Muscle layer of colon (tissue), 2 donors: ENCODE measurements around the gene EFNA2.
A peak's percentile ranks its signal among the peaks of the same experiment; 100 is the strongest.
"Not testable (repeated sequence)": the region's sequence is repeated elsewhere in the genome, so short reads cannot be mapped to it uniquely, and the experiment has no call there.

Source experiments
- H3K27ac ChIP-seq: one replicate; pipeline ENCODE4 v1.7.0; 2013; ENCODE audit warnings: low read depth, mild to moderate bottlenecking, low read length, moderate library complexity
- H3K27me3 ChIP-seq, 2 donors: one replicate each; pipeline ENCODE4 v1.7.0; 2013; ENCODE audit warnings: low read length in 2 of 2, mild to moderate bottlenecking in 2 of 2; ENCODE audit not compliant: insufficient read depth in 2 of 2, control insufficient read depth in 1 of 2
- H3K36me3 ChIP-seq: one replicate; pipeline ENCODE4 v1.7.0; 2013; ENCODE audit warnings: mild to moderate bottlenecking, low read length; ENCODE audit not compliant: insufficient read depth
- H3K4me1 ChIP-seq: one replicate; pipeline ENCODE4 v1.7.0; 2013; ENCODE audit warnings: mild to moderate bottlenecking, low read length; ENCODE audit not compliant: insufficient read depth
- H3K4me3 ChIP-seq, 2 donors: one replicate each; pipeline ENCODE4 v1.7.0; 2013; ENCODE audit warnings: low read length in 2 of 2, low read depth in 1 of 2, mild to moderate bottlenecking in 1 of 2, moderate library complexity in 1 of 2
- H3K9ac ChIP-seq: one replicate; pipeline ENCODE4 v1.7.0; 2013; ENCODE audit warnings: low read length
- H3K9me3 ChIP-seq: one replicate; pipeline ENCODE4 v1.7.0; 2013; ENCODE audit warnings: mild to moderate bottlenecking, low read length
- donor health status: abdominal sarcoma.
- donor health status: Adenocarcinoma of cecum.

Gene EFNA2

GRCh38 chr19:1324806-1325567, 39.3 kb downstream of the EFNA2 start:
- Histone ChIP-seq H3K9ac (no peak overlapping the region), H3K27me3 (peaks cover 0 to 26% of the 10 kb centered on the region in 2 donors), H3K27ac (peak overlapping the region; percentile 16), H3K36me3 (no peaks in the 10 kb centered on the region), H3K4me3 (peak overlapping the region in 1 of 2 donors; percentile 47), H3K4me1 (peaks cover 10% of the 10 kb centered on the region), H3K9me3 (no peaks in the 10 kb centered on the region)

GRCh38 chr19:1325568-1326294, 40.1 kb downstream of the EFNA2 start:
- H3K27me3 ChIP-seq = peaks cover 0 to 26% of the 10 kb centered on the region in 2 donors
- H3K36me3 ChIP-seq = no peaks in the 10 kb centered on the region
- H3K9ac ChIP-seq = no peak overlapping the region
- no peaks in the 10 kb centered on the region for H3K9me3 ChIP-seq
- H3K4me3 ChIP-seq = peak overlapping the region in 1 of 2 donors; percentile 47
- H3K4me1 ChIP-seq = peaks cover 10% of the 10 kb centered on the region
- H3K27ac ChIP-seq = peak overlapping the region; percentile 16

GRCh38 chr19:1327125-1327524, 41.5 kb downstream of the EFNA2 start:
- H3K9ac ChIP-seq = no peak overlapping the region
- no peak overlapping the region for H3K4me3 ChIP-seq
- H3K4me1 ChIP-seq = peaks cover 10% of the 10 kb centered on the region
- no peak overlapping the region for H3K27ac ChIP-seq
- peaks cover 0 to 26% of the 10 kb centered on the region in 2 donors for H3K27me3 ChIP-seq
- H3K36me3 ChIP-seq = no peaks in the 10 kb centered on the region
- H3K9me3 ChIP-seq = no peaks in the 10 kb centered on the region

- not testable (repeated sequence) for H3K4me3 ChIP-seq
Measured at GRCh38 chr19:1332208-1332607, 46.5 kb downstream of the EFNA2 start.

GRCh38 chr19:1336079-1336684, 50.5 kb downstream of the EFNA2 start:
- Histone ChIP-seq H3K27me3 (no peaks in the 10 kb centered on the region), H3K36me3 (no peaks in the 10 kb centered on the region), H3K27ac (no peak overlapping the region), H3K4me1 (no peaks in the 10 kb centered on the region), H3K4me3 (no peak overlapping the region), H3K9ac (no peak overlapping the region), H3K9me3 (no peaks in the 10 kb centered on the region)

More at GRCh38 chr19:1332208-1332607, 46.5 kb downstream of the EFNA2 start:
- not testable (repeated sequence) for H3K27ac ChIP-seq, H3K9ac ChIP-seq, H3K4me1 ChIP-seq, H3K27me3 ChIP-seq, H3K9me3 ChIP-seq, H3K36me3 ChIP-seq

GRCh38 chr19:1340681-1341469, 55.2 kb downstream of the EFNA2 start:
- Histone ChIP-seq H3K9me3 (no peaks in the 10 kb centered on the region), H3K27ac (no peak overlapping the region), H3K9ac (no peak overlapping the region), H3K4me3 (no peak overlapping the region), H3K4me1 (no peaks in the 10 kb centered on the region), H3K36me3 (no peaks in the 10 kb centered on the region), H3K27me3 (no peaks in the 10 kb centered on the region)

- H3K27me3 ChIP-seq = no peaks in the 10 kb centered on the region
- H3K4me1 ChIP-seq = no peaks in the 10 kb centered on the region
- no peak overlapping the region for H3K27ac ChIP-seq
- no peak overlapping the region for H3K4me3 ChIP-seq
- no peak overlapping the region for H3K9ac ChIP-seq
- H3K36me3 ChIP-seq = no peaks in the 10 kb centered on the region
- no peaks in the 10 kb centered on the region for H3K9me3 ChIP-seq
Measured at GRCh38 chr19:1343041-1343440, 57.4 kb downstream of the EFNA2 start.

- no peaks in the 10 kb centered on the region for H3K36me3 ChIP-seq
Measured at GRCh38 chr19:1349211-1349610, 63.5 kb downstream of the EFNA2 start.

GRCh38 chr19:1350867-1351266, 65.2 kb downstream of the EFNA2 start:
- H3K9ac ChIP-seq = no peak overlapping the region
- H3K27ac ChIP-seq = no peak overlapping the region
- no peaks in the 10 kb centered on the region for H3K27me3 ChIP-seq
- no peaks in the 10 kb centered on the region for H3K9me3 ChIP-seq
- H3K36me3 ChIP-seq = no peaks in the 10 kb centered on the region
- H3K4me3 ChIP-seq = no peak overlapping the region
- peaks cover 9% of the 10 kb centered on the region for H3K4me1 ChIP-seq

More at GRCh38 chr19:1349211-1349610, 63.5 kb downstream of the EFNA2 start:
- Histone ChIP-seq H3K27ac (no peak overlapping the region), H3K27me3 (no peaks in the 10 kb centered on the region), H3K9ac (no peak overlapping the region), H3K4me1 (peaks cover 7% of the 10 kb centered on the region), H3K4me3 (no peak overlapping the region), H3K9me3 (no peaks in the 10 kb centered on the region)
